Measurements from ENCODE around the gene SPRY2.

Gene SPRY2

DNA sequence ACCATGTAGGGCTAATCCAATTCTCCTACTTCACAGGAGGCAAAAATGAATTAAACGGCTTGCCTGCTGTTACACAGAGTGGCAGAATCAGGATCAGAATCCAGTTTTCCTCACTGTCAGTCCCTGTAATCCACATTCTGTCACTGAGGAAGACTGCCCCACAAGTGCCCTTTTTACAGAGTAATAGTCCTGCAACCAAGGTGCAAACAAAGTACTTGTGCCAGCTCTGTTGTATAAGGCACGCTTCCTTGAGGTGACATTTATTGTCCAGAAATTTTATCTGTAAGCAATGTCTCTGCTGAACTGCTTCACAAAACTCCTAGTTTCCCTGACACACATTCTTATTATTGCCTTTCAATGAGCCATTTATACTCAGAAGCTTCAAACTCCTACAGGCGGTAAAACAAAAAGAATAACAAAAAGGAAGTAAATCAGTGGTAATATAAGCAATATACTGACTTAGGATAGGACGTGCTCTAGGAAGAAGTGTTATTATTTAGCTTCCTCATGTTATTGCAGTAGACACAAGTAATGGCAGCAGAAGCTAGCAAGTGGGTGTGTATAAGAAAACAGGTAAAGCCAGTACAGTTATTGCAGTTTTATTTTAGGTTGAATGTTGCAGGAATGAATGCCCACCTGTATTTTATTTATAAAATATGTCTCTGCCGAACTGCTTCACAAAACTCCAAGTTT lies 28.8 kb downstream of the SPRY2 start:
- DNase-seq: no peak

DNA sequence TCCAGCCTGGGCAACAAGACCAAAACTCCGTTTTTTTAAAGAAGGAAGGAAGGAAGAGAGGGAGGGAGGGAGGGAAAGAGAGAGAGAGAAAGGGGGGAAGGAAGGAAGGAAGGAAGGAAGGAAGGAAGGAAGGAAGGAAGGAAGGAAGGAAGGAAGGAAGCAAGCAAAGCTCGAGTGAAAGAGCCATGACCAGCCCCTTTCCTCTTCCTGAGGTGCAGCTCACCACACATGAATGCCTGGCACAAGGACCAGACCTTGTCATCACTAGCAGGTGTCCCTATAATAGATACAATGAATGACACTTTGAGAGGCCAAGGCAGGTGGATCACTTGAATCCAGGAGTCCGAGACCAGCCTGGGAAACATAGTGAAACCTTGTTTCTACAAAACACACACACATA lies 31.0 kb downstream of the SPRY2 start:
- DNase-seq: no peak

DNA sequence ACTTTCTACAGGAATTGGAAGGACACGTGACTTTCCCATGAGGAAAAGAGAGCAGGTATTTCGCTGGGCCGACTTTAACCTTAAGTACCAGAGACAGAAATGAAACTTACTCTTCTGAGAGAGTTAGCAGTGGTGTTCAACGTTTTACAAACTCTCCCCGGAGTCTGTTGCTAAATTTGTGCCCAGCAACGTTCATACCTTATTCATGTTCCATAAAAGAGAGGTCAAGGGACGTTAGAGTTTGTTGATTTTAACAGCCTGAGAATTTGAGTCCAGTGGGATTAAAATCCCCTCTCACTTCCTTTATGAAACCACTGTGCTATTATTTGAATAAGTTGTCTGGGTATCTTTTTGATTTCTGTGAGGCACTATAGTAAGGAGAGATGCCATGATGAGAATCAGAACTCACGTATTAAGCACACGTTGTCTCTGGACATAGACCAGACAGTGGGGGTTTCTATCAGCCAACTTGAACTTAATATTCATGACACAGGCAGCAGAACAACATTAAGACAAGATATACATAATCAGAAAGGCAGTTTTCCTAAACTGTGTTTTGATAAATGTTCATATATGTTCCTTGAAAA lies 33.4 kb downstream of the SPRY2 start:
- no peak for DNase-seq

DNA sequence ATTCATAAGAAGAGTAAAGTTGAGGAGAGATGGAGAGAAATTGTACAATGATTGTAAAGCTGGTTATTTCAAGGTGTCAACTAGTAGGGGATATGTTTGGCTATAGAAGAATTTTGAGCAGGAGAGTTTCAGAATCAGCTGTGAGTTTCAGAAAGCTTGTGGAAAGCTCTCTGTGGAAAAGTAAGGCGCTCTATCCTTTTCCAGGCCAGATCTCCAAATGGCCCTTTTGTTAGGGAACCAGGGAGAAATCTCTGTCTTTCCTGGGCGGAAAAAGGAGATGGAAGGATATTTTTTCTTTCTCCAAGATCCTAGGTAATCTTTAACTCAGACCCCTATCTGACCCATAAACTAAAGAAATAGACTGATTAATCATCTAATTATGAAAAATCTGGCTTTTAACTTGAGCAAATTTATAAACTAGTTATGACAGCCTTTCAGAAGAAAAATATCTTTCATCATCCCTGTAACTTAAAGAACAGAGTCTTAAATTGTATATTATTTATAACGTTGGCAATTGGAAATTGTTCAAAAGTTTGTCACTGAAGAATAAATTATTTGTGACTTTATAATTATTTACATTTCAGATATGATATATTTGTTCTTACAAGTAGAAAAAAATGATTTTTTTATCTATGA lies 34.5 kb downstream of the SPRY2 start:
- no peak for DNase-seq

DNA sequence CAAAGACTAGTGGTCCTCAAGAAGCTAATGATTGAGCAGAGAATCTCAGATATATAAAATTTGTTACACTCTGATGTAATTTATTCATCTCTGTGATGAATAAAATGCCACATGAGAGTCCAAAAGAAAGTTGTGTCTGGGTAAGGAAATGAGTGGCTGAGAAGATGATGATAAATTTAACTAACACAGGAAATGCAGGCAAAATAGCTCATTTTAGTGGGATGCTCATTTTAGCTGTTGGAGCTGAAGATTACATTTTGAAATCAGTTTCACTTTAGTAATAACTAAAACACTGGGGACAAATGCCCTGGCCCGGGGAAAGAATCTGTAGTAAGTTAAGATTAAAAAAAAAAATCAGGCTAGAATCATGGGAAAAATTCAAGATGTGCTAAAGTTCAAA lies 35.2 kb downstream of the SPRY2 start:
- DNase-seq: no peak

DNA sequence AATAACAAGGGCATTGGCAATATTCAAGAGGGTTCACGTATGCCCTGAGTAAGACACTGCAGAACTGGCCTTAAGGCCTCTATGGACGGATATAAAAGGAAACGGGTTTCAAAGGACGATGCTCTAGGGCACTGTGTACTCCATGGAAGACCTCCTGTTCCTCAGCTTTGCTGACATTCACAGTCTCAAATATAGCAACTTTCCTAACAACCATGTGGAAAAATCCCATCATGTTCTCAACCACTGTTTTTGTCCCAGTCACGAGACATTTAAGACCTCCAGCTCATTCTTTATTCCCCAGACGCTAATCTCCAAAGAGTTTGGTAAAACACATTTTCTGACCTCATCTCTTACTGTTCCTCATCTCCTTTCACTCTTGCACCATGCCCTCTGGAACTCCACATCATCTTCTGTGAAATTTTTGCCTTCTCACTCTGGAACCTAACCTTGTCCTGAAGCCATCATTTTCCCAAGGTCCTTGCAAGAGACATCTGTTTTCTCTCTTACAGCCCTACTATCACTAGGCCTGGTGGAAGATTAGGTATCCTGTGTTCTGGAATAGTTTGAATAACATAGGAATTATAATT lies 37.6 kb downstream of the SPRY2 start:
- DNase-seq: no peak

DNA sequence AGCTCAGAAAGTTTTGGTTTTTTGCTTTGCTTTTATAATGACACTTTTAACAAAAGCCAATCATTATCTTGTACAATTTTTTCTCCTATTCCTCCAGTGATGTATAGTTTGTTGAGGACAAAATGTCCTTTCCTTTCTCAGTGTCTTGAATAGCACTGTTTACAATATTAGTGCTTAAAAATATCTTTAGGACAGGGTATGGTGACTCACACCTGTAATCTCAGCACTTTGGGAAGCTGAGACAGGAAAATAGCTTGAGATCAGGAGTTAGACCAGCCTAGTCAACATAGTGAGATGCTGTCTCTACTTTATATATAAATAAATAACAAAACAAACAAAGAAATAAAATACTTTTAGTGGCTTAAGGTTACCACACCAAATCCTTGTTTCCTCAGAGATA lies 41.9 kb downstream of the SPRY2 start:
- DNase-seq: no peak

DNA sequence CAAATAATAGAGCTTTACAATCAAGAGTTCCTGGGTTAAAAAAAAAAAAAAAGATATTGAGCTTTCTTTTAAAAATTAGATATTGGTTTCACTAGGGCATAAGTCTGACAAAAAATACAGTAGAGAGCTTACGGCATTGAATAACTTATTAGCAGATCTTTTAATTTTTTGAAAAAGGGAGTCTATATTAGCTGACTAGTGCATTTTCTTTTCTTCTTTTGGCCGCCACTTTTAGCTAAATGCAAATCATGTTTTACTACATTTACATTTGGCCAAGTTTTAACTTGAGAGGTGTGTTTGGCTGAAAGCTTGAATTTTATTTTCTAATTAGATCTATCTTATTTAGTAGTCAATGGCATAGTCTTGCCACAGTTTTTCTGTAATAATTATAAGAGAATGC lies 43.4 kb downstream of the SPRY2 start:
- DNase-seq: no peak

DNA sequence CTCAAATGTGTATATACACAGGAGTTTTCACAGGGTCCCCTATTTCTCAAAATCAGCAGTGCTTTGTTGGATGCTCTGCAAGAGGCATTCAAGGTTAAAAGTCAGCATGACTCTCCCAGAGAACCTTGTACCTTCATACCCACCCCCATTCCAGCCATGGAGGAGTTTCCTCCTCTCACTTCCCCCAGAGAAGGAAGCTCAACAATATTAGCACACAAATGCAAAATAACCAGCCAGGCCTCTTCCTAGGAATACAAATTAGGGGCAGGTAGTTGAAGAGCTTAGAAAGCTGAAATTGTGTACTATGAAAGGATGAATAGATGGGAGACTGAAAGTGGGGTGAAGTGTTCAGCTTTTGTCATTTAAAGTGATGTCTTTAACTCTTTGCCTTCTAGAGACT lies 43.8 kb downstream of the SPRY2 start:
- no peak for DNase-seq

DNA sequence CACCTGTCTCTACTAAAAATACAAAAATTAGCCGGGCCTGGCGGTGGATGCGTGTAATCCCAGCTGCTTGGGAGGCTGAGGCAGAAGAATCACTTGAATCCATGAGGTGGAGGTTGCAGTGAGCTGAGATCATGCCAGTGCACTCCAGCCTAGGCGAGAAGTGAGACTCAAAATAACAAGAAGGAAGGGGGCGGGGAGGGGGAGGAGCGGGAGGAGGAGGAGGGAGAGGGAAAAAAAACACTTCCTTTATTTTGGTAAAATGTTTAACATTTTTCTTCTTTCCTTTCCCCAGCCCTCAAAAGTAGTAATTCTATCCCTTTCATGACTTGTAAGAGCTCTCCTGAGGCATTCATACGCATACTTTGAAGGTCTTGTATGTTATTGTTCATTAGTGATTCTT lies 44.3 kb downstream of the SPRY2 start:
- no peak for DNase-seq

DNA sequence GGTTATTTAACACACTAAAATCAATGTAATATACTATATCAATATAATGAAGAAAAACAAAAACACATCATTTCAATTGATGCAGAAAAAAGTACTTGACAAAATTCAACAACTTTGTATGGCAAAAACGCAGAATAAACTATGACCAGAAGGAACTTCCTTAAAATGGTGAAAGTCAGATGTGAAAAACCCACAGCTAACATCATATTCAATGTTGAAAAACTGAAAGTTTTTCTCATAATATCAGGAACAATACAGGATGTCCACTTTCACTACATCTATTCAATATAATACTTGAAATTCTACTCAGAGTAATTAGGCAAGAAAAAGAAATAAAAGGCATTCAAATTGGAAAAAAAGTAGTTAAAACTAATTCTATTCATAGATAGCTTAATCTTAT lies 50.3 kb downstream of the SPRY2 start:
- DNase-seq: no peak

Data from activated CD4-positive, alpha-beta T cell treated with anti-CD3 and anti-CD28 coated beads for 1 hour (primary cell).